Measurements from ENCODE around the gene ADAMTS2.

ADAMTS2 gene

DNA sequence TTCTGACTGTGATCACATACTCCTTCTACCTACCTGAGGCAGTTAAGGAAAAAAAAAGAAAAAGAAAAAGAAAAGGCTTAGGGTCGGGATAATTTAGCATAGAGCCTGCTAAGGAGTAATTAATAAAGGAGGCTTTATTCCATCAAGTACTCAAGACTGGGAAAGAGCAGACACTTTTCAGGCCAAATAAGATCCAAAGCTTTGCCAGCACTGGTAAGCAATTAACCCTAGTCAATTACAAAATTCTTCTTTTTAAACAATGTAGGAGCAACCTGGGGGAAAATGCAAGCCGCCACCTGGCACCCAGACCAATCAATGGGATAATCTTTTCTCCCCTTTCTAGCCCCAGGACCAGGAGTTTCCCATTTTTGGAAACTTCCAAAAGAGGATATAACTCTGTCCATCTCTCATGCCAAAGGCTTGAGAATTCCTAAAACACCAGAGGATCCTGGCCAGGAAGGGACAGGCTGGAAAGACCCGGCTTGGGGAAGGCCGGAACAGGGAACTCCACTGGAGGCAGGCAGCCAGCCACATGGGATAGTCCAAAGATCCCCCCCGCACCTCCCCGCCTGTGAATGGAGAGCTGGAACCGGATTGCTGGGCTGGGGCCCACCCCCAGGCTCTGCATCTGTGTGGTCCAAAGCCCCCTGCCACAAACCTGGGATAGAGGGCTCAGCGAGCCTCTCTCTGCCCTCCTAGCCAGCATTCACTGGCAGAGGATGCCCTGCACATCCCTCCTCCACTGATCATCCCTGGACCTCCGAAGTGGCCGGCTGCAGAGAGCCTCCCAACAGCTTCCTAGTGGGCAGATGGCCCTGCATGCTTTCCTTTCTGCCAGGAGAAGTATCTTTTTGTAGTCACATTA lies 167.3 kb downstream of the ADAMTS2 start:
- DNase-seq (ENCODE audit: low read depth in 3 of 3) = no peak

- no peak for DNase-seq (ENCODE audit: low read depth in 3 of 3)
Measured at GRCh38 chr5:179176571-179177230, 168.6 kb downstream of the ADAMTS2 start.

GRCh38 chr5:179176166-179176565 lies 169.1 kb downstream of the ADAMTS2 start:
- DNase-seq (ENCODE audit: low read depth in 3 of 3) = no peak

DNA sequence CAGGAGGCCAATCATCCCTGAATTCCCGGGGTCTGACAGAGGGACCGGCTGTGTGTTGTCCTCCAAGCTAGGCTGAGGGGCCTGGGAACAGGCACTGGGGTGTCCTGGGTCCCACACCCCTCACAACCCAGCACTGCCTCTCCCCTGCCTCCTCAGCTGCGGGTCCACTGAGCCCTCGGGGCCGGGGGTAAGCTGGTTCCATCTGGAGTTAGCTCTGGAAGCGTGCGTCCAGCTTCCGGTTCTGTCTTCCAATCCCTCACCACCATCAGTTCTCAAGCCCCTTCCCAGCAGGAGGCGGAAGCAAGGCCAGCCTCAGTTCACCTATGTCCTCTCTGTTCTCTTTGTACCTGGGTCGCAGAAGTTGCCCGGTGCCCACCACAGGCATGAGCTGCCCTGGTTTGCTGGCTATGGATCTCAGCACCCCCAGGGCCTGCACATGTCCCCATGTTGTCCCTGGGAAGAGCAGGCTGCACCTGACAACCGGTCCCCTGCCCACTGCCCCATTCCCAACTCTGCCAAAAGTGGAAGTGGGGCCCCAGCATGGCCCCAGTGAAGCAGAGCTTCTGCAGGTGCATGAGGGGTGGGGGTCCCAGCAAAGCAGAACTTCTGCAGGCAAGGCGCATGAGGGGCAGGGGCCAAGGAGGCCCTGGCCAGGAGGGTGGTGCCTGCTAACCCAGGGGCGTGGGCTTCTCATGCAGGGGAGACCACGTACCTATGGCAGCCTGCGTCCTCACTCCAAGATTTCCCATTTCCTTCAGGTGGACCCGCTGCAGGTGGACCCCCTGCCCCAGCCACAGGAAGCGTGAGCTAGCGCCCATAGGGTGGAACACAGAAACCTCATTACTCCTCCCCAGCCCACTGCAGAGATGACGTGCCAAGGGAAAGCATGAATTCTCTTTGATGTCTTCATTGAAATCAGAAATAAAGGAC lies 173.2 kb downstream of the ADAMTS2 start:
- no peak for DNase-seq (ENCODE audit: low read depth in 3 of 3)

- DNase-seq (ENCODE audit: low read depth in 3 of 3) = no peak
Measured at GRCh38 chr5:179171251-179171815, 173.9 kb downstream of the ADAMTS2 start.

GRCh38 chr5:179170606-179171005 lies 174.7 kb downstream of the ADAMTS2 start:
- DNase-seq (ENCODE audit: low read depth in 3 of 3) = no peak

DNA sequence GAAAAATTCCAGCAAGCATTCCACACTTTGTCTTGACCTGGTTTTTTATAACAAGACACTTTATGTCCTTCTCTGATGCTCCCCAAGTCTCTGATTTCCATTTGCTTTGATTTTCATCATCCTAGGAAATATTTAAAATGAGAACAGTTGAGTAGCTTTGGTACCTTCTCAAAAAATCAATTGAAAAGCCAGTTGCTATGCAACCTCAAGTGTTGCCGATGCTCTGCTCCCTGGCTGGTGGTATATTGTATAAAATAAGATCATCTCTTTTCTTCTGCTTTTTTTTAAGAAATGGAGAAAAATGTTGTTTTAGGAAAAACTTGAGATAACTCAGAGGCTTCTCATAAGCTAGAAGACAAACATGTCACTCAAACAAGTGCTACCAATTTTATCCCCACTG lies 175.4 kb downstream of the ADAMTS2 start:
- DNase-seq (ENCODE audit: low read depth in 3 of 3) = no peak

- DNase-seq (ENCODE audit: low read depth in 3 of 3) = no peak
Measured at GRCh38 chr5:179168664-179169063, 176.6 kb downstream of the ADAMTS2 start.

DNA sequence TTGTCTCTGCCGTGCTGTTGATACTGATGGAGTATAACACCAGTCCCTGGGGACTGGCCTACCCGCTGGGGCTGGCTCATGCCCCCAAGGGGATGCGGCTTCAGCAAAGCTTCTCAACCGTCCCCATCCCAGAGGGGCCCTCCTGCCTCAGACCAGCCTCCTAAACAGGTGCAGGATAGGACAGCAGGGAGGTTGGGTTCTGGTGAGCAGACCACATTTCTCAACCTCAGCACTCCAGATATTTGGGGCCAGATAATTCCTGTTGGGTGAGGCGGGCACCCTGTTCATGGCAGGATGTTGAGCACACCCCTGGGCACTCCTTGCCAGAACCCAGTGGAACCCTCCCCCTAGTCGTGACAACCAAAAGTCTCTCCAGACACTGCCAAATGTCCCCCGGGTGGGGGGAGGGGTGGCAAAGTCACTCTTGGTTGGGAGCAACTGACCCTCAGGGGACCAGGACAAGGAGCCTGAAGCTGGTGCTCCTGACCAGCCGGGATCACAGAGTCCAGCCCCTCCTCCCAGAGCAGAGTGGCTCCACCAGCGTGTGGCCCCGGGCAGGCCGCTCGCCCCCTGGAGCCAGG lies 177.3 kb downstream of the ADAMTS2 start:
- DNase-seq (ENCODE audit: low read depth in 3 of 3) = no peak

DNA sequence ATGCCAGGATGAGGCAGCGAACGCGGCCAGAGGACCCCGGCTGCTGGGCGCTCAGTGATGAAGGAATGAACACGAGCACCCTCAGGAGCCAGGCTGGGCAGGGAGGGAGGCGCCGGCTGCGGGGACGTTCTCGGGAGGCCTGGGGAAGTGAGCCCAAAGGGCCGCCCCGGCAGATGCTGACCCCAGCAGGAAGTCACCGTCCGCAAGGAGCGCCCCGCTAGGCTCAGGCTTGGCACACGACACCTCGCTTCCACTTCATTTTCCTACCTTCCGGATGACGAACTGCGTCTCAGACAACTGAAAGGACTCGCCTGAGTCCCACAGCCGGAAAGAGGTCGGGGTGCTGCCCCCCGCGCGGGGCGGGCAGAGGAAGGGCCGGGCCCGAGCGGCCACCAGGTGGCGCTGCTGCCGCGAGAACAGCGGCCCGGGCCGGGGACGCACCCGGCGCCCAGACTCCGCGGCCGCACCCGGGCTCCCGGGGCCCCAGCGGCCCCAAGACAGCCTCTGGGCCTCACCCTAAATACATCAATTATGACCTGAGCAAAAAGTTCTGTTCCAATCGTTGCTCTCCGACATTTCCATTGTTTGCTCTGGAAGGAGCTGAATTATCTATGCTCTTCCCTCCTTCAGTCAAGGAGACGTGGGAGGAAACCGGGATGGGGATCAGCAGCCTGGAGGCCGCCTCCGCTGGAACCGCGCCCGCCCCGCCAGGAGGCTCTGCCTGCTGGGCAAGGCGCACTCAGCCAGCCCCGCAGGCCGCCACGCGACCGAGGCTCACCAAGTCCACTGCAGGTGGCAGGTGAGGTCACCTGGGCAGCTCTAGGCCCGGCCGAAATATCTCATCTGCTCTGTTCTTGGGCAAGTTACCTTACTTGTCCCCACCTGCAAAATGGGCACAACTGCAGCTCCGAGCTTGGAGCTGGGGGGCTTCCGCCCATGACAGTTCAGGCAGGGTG lies 178.1 kb downstream of the ADAMTS2 start:
- peak in 2 of 3 donors; percentile 35 to 64 for DNase-seq (ENCODE audit: low read depth in 3 of 3)

DNA sequence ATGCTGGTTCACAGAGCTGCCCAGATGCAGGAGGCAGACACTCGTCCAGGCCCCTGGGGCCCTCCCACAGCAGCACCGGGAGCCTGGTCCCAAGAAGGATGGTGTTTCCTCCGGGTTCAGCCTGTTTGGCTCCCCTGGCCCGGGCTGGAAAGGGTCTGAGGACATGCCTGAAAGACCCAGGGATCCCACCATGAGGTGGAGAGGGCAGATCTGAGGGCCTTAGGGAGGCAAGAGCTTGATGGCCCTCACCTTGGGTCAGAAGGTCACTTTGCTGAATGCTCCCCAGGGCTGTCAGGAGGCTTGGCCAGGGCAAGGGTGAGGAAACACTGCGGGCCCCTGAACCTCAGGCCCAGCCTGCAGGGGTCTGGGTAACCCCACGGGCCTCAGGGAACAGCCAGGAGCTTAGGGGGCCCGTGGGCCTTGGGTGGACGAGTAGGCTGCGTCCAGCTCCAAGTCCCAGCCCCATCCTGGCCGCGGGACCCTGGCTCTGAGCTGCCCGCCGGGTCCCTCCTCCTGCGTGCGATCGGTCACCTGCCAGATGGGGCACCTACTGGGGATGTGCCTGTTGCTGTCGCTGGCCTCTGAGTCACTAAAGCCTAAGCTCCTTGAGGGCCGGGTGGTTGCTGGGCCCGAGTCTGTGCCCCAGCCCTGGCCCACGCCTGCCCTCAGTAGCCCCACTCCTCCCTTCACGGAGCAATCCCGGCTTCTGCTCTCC lies 178.9 kb downstream of the ADAMTS2 start:
- DNase-seq (ENCODE audit: low read depth in 3 of 3) = no peak

GRCh38 chr5:179165421-179166170 lies 179.7 kb downstream of the ADAMTS2 start:
- DNase-seq (ENCODE audit: low read depth in 3 of 3) = no peak

DNA sequence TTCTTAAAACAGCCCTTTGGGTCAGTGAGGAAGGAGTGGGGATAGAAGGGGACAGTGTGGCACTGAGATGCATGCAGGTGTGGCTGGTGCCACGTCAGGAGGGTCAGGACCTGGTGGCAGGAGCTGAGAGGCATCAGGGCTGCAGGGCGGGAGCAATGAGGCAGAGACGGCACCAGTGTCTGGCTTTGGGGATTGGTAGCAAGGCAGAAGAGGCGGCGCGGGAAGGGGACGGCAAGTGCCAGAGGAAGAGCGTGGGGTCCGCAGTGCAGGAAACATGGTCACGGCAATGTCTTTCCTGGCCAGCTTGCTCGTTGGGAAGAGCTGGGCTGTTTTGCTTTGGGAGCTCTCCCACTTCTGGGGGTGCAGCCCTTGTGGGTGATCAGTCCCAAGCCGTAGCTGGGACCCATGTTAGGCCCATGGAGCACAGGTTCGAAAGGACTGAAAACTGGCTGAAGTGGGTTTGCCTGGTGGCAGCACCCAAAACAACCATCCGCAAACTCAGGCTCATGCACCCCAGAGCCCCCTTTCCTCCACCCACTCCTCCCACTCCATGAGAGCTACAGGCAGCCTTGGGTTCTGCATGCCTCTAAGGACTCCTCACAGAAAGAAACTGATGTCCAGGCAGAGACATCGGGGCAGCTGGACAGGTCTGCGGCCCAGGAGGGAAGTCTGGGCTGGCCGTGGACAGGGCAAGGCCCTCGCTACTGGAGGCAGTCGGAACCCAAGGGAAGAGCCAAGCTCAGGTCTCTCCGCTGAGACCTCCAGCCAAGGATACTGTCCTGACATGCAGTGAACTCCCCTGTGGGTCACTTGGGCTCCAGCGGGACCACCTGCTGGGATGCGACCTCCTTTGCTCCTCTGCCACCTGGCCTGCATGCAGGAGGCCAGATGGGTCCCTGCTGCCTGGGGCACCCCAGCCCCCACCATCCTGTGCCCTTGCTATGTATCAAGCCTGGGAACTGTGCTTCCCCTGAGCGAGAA lies 180.6 kb downstream of the ADAMTS2 start:
- DNase-seq (ENCODE audit: low read depth in 3 of 3) = no peak

GRCh38 chr5:179163236-179164155 lies 181.8 kb downstream of the ADAMTS2 start:
- no peak for DNase-seq (ENCODE audit: low read depth in 3 of 3)

- no peak for DNase-seq (ENCODE audit: low read depth in 3 of 3)
Measured at GRCh38 chr5:179162351-179163235, 182.7 kb downstream of the ADAMTS2 start.

Data from stimulated activated CD4-positive, alpha-beta T cell treated with anti-CD3 and anti-CD28 coated beads, TNF-alpha, amount 100 ng/mL, for 48 hours (primary cell).